A549 (cell line): ENCODE data around the gene NKD1. TPM values are rescaled to one million over a fixed set of nuclear protein-coding genes. Genes with fewer than 3 reads are reported as not detected.

Source experiments
- ATAC-seq, 2 experiments: fragments of 200-7000 bp in 1 of 2; fragments of >200 bp in 1 of 2; cut with Nextera tagmentation in 1 of 2; cut with Tn5 transposase in 1 of 2; 3 replicates each; pipeline versions ENCODE4 v1.8.0 to v1.9.1; 2018 to 2020; ENCODE audit warnings: mild to moderate bottlenecking in 1 of 2, moderate library complexity in 1 of 2
- CTCF ChIA-PET: fragments of 300-600 bp; sonication (Branson Sonifier 250); formaldehyde crosslinking; extraction: SDS; loops from one replicate; lab custom pipeline; 2021; ENCODE audit warnings: antibody characterized with exemption, inconsistent platforms; lab: Yijun Ruan, JAX
- POLR2A ChIA-PET: fragments of 350-600 bp; formaldehyde crosslinking; extraction: SDS; loops from one replicate; lab custom pipeline; 2021; ENCODE audit warnings: antibody characterized with exemption, inconsistent platforms; lab: Yijun Ruan, JAX
- DNase-seq, 2 experiments: peaks; one replicate each; pipeline versions ENCODE4 v3.0.0 to v3.0.0-alpha.2; 2011 to 2016; ENCODE audit warnings: low read depth in 1 of 2, low spot score in 1 of 2
- FAIRE-seq: peaks from 2 replicates; lab custom pipeline; 2011; peaks lifted over from hg19 to GRCh38; lab: Jason Lieb, UNC
- H3K27ac ChIP-seq, 2 experiments: fragments of >200 bp; sonication (Bioruptor Twin); formaldehyde crosslinking; 3 replicates each; pipeline ENCODE4 v1.5.1; 2016 to 2017
- H3K4me1 ChIP-seq: fragments of >200 bp; sonication (Bioruptor Twin); formaldehyde crosslinking; 3 replicates; pipeline ENCODE4 v1.6.1; 2016
- H3K4me2 ChIP-seq: fragments of >200 bp; sonication (Bioruptor Twin); formaldehyde crosslinking; 3 replicates; pipeline ENCODE4 v1.6.1; 2016
- H3K4me3 ChIP-seq: fragments of >200 bp; sonication (Bioruptor Twin); formaldehyde crosslinking; 3 replicates; pipeline ENCODE4 v1.5.1; 2016
- H3K9me3 ChIP-seq: fragments of >200 bp; sonication (Bioruptor Twin); formaldehyde crosslinking; 3 replicates; pipeline ENCODE4 v1.6.1; 2016
- ATOH8 ChIP-seq: fragments of 250-450 bp; sonication (Bioruptor Pico); IDR thresholded peaks from 2 replicates; pipeline ENCODE4 v1.5.0; 2020; ENCODE audit warnings: low read depth, mild to moderate bottlenecking, moderate library complexity
- CBX2 ChIP-seq: fragments of 200-600 bp; sonication (generic); IDR thresholded peaks from 2 replicates; pipeline ENCODE4 v1.6.1; 2016; ENCODE audit warnings: low read depth, mild to moderate bottlenecking, borderline replicate concordance
- CBX8 ChIP-seq: fragments of 200-600 bp; sonication (generic); IDR thresholded peaks from 2 replicates; pipeline ENCODE4 v1.6.1; 2016
- CHD2 ChIP-seq: fragments of 150-350 bp; IDR thresholded peaks from 2 replicates; pipeline ENCODE4 v1.6.1; 2014; ENCODE audit warnings: low read length; ENCODE audit not compliant: partially characterized antibody
- EP300 ChIP-seq, 2 experiments: fragments of >200 bp; sonication (Bioruptor Twin); formaldehyde crosslinking; IDR thresholded peaks; 2 replicates in 1 of 2; 3 replicates in 1 of 2; pipeline ENCODE4 v1.6.1; 2016 to 2017
- FOSB ChIP-seq: fragments of 250-450 bp; sonication (Bioruptor Pico); IDR thresholded peaks from 2 replicates; pipeline ENCODE4 v1.5.0; 2020; ENCODE audit warnings: mild to moderate bottlenecking, moderate library complexity
- FOXS1 ChIP-seq: fragments of 250-450 bp; sonication (Bioruptor Pico); IDR thresholded peaks from 2 replicates; pipeline ENCODE4 v1.5.0; 2020; ENCODE audit warnings: mild to moderate bottlenecking, moderate library complexity
- HOXA7 ChIP-seq: fragments of 250-450 bp; sonication (Bioruptor Pico); IDR thresholded peaks from 2 replicates; pipeline ENCODE4 v1.5.0; 2020; ENCODE audit warnings: mild to moderate bottlenecking, moderate library complexity
- PHF8 ChIP-seq: fragments of 200-600 bp; sonication (generic); IDR thresholded peaks from 2 replicates; pipeline ENCODE4 v1.6.1; 2016; ENCODE audit warnings: low read depth, mild to moderate bottlenecking, antibody characterized with exemption, moderate library complexity, borderline replicate concordance
- RFX5 ChIP-seq: fragments of 450-650 bp; IDR thresholded peaks from 2 replicates; pipeline ENCODE4 v1.7.1; 2014; ENCODE audit warnings: antibody characterized with exemption, mild to moderate bottlenecking, moderate library complexity
- TP53 ChIP-seq: fragments of 250-450 bp; sonication (Bioruptor Pico); IDR thresholded peaks from 2 replicates; pipeline ENCODE4 v1.5.0; 2021; ENCODE audit warnings: mild to moderate bottlenecking, moderate library complexity
- ZFP36 ChIP-seq: fragments of 450-650 bp; IDR thresholded peaks from 2 replicates; pipeline ENCODE4 v1.6.1; 2014; ENCODE audit warnings: borderline replicate concordance; ENCODE audit not compliant: partially characterized antibody
- WGBS: methylation state at CpG from one replicate; pipeline ENCODE4 v1.1.6; 2017; ENCODE audit errors: missing lambda C conversion rate; 5-methylcytosine and 5-hydroxymethylcytosine counted together
- polyA plus RNA-seq, 4 experiments: library from polyadenylated mRNA; depleted of rRNA in 3 of 4; stranded (reverse); fragments of >200 nt; fragmentation: RNase III in 1 of 4; extraction: RNeasy Plus Mini Kit Qiagen cat#74134 plus additional on column Dnase treatment in 1 of 4; gene quantifications; 2 replicates in 3 of 4; 3 replicates in 1 of 4; pipeline ENCODE4 v1.2.3, GENCODE V29; 2011 to 2017
- TF ChIP-seq, protein P1 (sequence below): fragments of 200-600 bp; sonication (generic); IDR thresholded peaks from 2 replicates; pipeline ENCODE4 v1.6.1; 2016; ENCODE audit warnings: antibody characterized with exemption, mild to moderate bottlenecking, moderate library complexity

NKD1 gene
- polyA plus RNA-seq, 2 of the 4 experiments (the other 2 are of a cell fraction), result 0.10 to 0.19 TPM

DNA sequence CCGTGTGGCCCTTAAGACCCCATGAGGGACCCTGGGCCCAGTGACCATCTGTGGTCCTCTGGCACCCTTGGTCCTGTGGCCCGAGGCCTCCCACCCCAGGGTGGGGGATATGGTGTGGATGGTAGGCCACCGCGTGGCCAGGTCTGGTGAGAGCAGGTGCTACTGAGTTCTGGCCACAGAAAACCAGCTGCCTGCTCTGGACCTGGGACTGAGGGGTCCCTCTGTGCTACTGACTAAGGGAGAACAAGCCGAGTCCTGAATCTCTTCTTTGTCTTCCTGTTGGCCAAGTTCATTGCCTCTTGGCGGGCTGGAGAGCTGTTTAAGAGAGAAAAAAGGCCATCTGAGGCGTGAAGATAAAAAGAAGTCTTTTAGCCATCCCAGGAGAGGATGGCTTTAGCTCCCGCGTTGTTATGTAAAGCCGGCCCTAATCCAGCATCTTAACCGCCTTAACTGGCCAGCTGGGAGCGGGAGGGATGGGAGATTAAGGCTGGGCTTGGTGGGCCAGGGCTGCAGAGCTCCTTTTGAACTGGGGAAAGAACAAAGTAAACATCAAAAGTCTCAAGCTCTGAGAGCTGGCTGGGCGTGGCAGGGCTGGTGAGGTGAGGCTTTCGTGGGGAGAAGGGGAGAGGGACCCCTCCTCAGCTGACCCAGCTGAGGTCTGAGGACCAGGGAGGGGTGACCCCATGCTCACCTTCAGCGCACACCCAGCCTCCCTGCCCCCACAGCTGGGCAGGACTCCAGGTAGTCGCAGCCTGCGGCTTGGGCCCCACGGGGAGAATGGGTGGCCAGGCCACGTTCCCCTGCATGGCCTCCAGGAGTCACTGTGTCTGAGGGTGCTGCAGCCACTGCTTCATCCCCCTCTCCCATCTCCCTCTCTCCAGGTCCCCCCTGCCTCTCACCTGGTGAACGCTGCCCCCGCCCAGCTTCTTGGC is 62.4 kb downstream of the NKD1 start (continued):
- no peak for TF ChIP-seq ATOH8 (CRISPR knock-in tag)
- no peak for TF ChIP-seq HOXA7
- no peak for TF ChIP-seq FOXS1 (CRISPR knock-in tag)
- TF ChIP-seq CBX2, result no peak
- TF ChIP-seq FOSB (CRISPR knock-in tag), result no peak

- H3K9me3 ChIP-seq, result no peaks in the 10 kb centered on the region
- DNase-seq, result no peak
- H3K4me3 ChIP-seq, result no peak overlapping the region
- H3K4me1 ChIP-seq, result no peaks in the 10 kb centered on the region
- no peak overlapping the region for H3K4me2 ChIP-seq
- 88% methylated on average over 8 of the region's 9 CpGs for WGBS
- H3K27ac ChIP-seq, result no peak overlapping the region
- POLR2A ChIA-PET, result no interaction called here
- ATAC-seq, result peak in 1 of 2 experiments; percentile 55; a peak in 3 of 6 replicates
- CTCF ChIA-PET, result interaction anchor here (1.0 to 3.7 kb wide), 5 partner anchors 17 to 285 kb away, joined by 3 to 13 read pairs (median 4); no protein-coding TSS in a partner anchor
- no peak for FAIRE-seq
- TF ChIP-seq, protein P1, sequence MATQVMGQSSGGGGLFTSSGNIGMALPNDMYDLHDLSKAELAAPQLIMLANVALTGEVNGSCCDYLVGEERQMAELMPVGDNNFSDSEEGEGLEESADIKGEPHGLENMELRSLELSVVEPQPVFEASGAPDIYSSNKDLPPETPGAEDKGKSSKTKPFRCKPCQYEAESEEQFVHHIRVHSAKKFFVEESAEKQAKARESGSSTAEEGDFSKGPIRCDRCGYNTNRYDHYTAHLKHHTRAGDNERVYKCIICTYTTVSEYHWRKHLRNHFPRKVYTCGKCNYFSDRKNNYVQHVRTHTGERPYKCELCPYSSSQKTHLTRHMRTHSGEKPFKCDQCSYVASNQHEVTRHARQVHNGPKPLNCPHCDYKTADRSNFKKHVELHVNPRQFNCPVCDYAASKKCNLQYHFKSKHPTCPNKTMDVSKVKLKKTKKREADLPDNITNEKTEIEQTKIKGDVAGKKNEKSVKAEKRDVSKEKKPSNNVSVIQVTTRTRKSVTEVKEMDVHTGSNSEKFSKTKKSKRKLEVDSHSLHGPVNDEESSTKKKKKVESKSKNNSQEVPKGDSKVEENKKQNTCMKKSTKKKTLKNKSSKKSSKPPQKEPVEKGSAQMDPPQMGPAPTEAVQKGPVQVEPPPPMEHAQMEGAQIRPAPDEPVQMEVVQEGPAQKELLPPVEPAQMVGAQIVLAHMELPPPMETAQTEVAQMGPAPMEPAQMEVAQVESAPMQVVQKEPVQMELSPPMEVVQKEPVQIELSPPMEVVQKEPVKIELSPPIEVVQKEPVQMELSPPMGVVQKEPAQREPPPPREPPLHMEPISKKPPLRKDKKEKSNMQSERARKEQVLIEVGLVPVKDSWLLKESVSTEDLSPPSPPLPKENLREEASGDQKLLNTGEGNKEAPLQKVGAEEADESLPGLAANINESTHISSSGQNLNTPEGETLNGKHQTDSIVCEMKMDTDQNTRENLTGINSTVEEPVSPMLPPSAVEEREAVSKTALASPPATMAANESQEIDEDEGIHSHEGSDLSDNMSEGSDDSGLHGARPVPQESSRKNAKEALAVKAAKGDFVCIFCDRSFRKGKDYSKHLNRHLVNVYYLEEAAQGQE, result peak; percentile 29; the same call in 1 of the 2 replicates
- no peak for TF ChIP-seq ZFP36
- no peak for TF ChIP-seq TP53 (CRISPR knock-in tag)
- no peak for TF ChIP-seq RFX5
- TF ChIP-seq EP300 (IDR thresholded peaks at IDR 0.05), result no peak
- TF ChIP-seq CHD2, result no peak
- no peak for TF ChIP-seq HOXA7
Measured at GRCh38 chr16:50611332-50611934, 63.2 kb downstream of the NKD1 start.

GRCh38 chr16:50611995-50612848 is 64.0 kb downstream of the NKD1 start:
- FAIRE-seq (no peak), ATAC-seq (no peak), DNase-seq (no peak)
- H3K4me2 ChIP-seq, result no peak overlapping the region
- ChIA-PET POLR2A (no interaction called here), CTCF (interaction anchor here (1.5 to 3.7 kb wide), 2 partner anchors 53 to 194 kb away, joined by 3 to 13 read pairs; no protein-coding TSS in a partner anchor)
- H3K9me3 ChIP-seq, result no peaks in the 10 kb centered on the region
- 78% methylated on average over 10 of the region's 10 CpGs for WGBS
- H3K27ac ChIP-seq, result no peak overlapping the region
- TF ChIP-seq CBX8, result no peak
- no peak for TF ChIP-seq CBX2
- no peak for TF ChIP-seq PHF8
- no peak overlapping the region for H3K4me3 ChIP-seq
- 0 out of 3 replicates have a peak, but pooled peaks cover 1% of the 10 kb centered on the region for H3K4me1 ChIP-seq
